Measurements from ENCODE around the gene WDR49. TPM values are rescaled to one million over a fixed set of nuclear protein-coding genes. Genes with fewer than 3 reads are reported as not detected.

The WDR49 gene
- total RNA-seq, 1 experiment from 2014 or later = 1.3 TPM

GRCh38 chr3:167484551-167484950 is 169.2 kb downstream of the WDR49 start:
- no CpG with 5 or more reads among the region's 2 CpGs for WGBS (ENCODE audit: extremely low coverage, insufficient read length, low lambda C conversion rate)
- no peak overlapping the region for H3K9ac ChIP-seq (ENCODE audit: extremely low read depth, insufficient read length, low read length)
- no peak overlapping the region for H3K4ac ChIP-seq (ENCODE audit: low read depth, low read length)
- no peak overlapping the region for H2AK5ac ChIP-seq (ENCODE audit: insufficient read length, low read length)
- Mint-ChIP-seq H3K4me1 (peaks cover 0 to under 1% of the 10 kb centered on the region in 2 experiments; a peak in 2 of 4 replicates), H3K27ac (no peak overlapping the region), H3K36me3 (ENCODE audit: insufficient read depth in 1 of 3, low read depth in 3 of 3) (no peaks in the 10 kb centered on the region), H3K4me3 (no peak overlapping the region), H3K27me3 (ENCODE audit: low read depth) (no peaks in the 10 kb centered on the region), H3K9me3 (no peaks in the 10 kb centered on the region; a peak in 1 of 5 replicates)
- H3K56ac ChIP-seq (ENCODE audit: insufficient read length, low read depth, low read length) = no peak overlapping the region
- H3K18ac ChIP-seq (ENCODE audit: insufficient read length, low read depth, low read length) = no peak overlapping the region
- no peaks in the 10 kb centered on the region for H3K9me3 ChIP-seq (ENCODE audit: control insufficient read depth, low read depth, low read length)
- H4K20me1 ChIP-seq (ENCODE audit: control insufficient read depth, insufficient read depth, insufficient read length) = no peaks in the 10 kb centered on the region
- no peaks in the 10 kb centered on the region for H3K79me1 ChIP-seq (ENCODE audit: insufficient read depth, low read depth, low read length, poor library complexity, severe bottlenecking)
- no peak overlapping the region for H2BK5ac ChIP-seq (ENCODE audit: insufficient read length, low read length)
- DNase-seq = no peak
- H3K14ac ChIP-seq (ENCODE audit: insufficient read depth, low read length) = no peak overlapping the region
- H3K23ac ChIP-seq (ENCODE audit: insufficient read length, low read depth, low read length) = no peak overlapping the region
- TF ChIP-seq CTCF (conservative IDR thresholded peaks at IDR 0.05) = no peak
- H2BK12ac ChIP-seq (ENCODE audit: insufficient read length, low read depth, low read length) = no peak overlapping the region
- H4K91ac ChIP-seq (ENCODE audit: insufficient read length, low read depth, low read length) = no peak overlapping the region
- no peak overlapping the region for H2BK20ac ChIP-seq (ENCODE audit: low read depth, low read length, poor library complexity, severe bottlenecking)
- no peak overlapping the region for H3K4me2 ChIP-seq (ENCODE audit: insufficient read depth, insufficient read length, low read length)
- no peak overlapping the region for H2BK15ac ChIP-seq (ENCODE audit: low read depth, low read length)
- no peaks in the 10 kb centered on the region for H3K23me2 ChIP-seq (ENCODE audit: insufficient read length, low read depth, low read length, poor library complexity, severe bottlenecking)
- no peak overlapping the region for H2AFZ ChIP-seq (ENCODE audit: low read length)
- H3T11ph ChIP-seq (ENCODE audit: low read length) = no peak overlapping the region
- H3K4me1 ChIP-seq (ENCODE audit: insufficient read depth, low read length) = no peaks in the 10 kb centered on the region
- H4K5ac ChIP-seq (ENCODE audit: insufficient read length, low read depth, low read length) = no peak overlapping the region
- no peaks in the 10 kb centered on the region for H3K79me2 ChIP-seq (ENCODE audit: insufficient read depth, low read length)
- H3K27ac ChIP-seq (ENCODE audit: insufficient read length, low read depth, low read length) = no peak overlapping the region
- no peaks in the 10 kb centered on the region for H3K27me3 ChIP-seq (ENCODE audit: insufficient read depth, low read length)
- H2BK120ac ChIP-seq (ENCODE audit: low read depth, low read length, poor library complexity, severe bottlenecking) = no peak overlapping the region
- H4K8ac ChIP-seq (replicated peaks; ENCODE audit: insufficient read length, low read depth, low read length) = no peak overlapping the region

All from H9 (cell line).